T-helper 1 cell treated with Interleukin-12 subunit alpha and Interleukin-12 subunit beta and Interleukin-4 antibody, amounts not matched to agents 30 ng/mL and 1 ng/mL, for 36 hours (primary cell): ENCODE measurements around the gene TNK1. TPM values are rescaled to one million over a fixed set of nuclear protein-coding genes. Genes with fewer than 3 reads are reported as not detected.
"Not testable (repeated sequence)": the region's sequence is repeated elsewhere in the genome, so short reads cannot be mapped to it uniquely, and the experiment has no call there.

ENCODE experiments used
- intact Hi-C: fragments of 100-400 bp; cut with micrococcal nuclease; formaldehyde crosslinking; loops from one replicate; pipeline ENCODE4 v1.15.1; 2024
- total RNA-seq: library from RNA; stranded (reverse); gene quantifications from 2 replicates; pipeline ENCODE4 v1.2.3, GENCODE V29; 2022

Gene TNK1
- total RNA-seq: 1.1 and 1.4 TPM in 2 replicates

DNA sequence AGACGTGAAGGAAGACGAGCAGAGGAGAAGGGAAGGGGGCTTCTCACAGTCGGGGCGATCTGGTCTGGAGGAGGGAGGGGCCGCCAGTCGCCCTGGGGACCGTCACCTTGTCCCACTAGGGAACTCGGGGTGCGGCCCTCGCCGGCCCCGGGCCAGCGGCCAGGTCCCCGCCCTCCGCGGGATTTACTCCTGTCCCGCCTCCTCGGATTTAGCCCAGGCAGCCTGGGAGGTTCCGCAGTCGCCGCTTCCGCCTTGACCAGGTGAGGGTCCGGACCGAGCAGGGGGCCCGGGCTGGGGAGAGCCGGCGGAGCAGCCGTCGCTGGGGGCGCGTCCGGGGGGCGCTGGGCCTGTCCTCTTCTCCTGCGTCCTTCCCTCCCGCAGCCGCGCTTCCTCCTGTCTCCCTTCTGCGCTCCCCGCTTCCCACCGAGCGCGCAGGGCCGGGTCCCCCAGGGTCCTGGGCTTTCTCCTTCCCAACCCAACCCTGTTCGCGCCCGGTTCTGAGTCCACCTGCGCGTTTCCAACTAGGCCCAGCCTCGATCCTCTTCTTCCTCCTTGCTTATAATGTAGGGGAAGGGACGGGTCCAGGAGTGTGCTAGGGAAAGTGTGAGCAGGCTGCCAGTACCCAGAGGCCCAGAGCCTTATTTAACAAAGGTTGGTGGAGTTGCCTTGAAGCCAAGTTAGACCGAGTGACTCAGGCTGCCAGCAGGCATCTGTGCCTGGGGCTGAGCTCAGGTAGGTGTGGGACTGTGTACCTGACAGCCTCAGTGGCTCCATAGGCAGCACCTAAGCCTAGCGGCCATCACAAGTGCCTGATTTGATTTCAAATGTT is at the start of gene TNK1:
TSS of gene TNK1 (plus strand) at position 235 of the 829 bp plus-strand sequence. CDS start 1,838 bp downstream, outside the sequence.
- intact Hi-C loops: no loop called here

DNA sequence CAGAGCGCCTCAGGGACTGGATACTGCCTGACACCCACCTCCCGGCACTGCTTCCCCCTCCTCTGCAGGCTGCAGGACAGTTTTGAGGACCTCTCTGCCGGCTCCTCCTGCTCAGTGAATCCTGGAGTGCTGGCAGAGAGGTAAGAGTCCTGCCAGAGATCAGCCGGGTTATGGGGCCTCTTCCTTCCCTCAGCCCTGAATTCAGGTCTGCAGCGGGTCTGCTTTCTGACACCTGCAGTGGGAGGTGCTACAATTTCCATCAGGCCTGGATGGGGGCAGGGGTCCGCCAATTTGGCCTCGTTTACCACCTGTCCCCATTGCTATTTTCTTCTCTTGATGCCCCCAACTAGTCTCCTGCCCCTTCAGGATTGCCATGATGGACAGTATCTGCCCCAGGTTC is 48.8 kb upstream of the TNK1 start:
- intact Hi-C loops: no loop called here

DNA sequence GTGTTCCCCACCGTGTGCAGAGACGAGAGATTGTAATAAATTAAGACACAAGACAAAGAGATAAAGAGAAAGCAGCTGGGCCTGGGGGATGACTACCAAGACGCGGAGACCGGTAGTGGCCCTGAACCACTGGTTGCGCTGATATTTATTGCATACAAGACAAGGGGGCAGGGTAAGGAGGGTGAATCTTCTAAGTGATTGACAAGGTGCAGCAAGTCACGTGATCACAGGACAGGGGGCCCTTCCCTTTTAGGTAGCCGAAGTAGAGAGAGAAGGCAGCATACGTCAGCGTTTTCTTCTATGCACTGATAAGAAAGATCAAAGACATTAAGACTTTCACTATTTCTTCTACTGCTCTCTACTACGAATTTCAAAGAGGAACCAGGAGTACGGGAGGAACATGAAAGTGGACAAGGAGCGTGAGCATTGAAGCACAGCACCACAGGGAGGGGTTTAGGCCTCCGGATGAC is 48.3 kb upstream of the TNK1 start:
- intact Hi-C loops: not testable (repeated sequence)

DNA sequence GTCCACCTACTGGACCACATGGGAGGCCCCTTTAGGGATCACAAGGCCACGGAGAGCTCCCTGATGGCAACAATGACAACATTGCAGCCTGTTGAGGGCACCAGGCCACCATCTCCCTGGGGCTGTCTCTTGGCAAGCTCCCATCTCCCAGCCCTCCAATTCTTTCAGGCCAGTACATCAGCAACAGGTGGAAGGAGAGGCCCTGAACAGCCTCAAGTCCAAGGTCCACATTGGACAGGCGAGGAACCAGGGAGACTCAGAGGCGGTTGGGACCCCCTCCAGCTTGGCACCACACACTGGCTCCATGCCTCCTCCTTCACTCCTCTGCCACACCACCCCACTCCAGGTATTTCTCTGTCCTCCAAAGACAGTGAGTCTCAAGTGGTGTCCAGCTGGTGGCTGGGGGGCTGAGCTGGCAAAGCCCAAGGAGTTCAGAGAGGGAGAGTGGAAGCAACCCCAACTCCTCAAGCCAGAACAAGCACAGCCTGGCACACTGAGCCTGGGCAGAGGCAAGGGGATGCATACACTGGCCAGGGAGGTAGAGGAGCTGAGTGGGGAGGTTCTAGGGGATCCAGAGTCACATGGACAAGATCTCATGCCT is 45.9 kb upstream of the TNK1 start:
- intact Hi-C loops: no loop called here

DNA sequence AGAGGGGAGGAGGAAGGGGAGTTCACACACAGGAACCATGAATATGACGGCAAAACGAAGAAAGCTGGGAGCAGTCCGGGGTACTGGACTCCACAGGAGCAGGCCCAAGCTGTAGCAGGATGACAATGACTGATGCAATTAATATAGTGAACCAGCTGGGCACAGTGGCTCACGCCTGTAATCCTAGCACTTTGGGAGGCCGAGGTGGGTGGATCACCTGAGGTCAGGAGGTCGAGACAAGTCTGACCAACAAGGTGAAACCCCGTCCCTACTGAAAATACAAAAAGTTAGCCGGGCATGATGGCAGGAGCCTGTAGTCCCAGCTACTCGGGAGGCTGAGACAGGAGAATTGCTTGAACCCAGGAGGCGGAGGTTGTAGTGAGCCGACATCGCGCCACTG is 45.1 kb upstream of the TNK1 start:
- intact Hi-C loops: loop anchor here (1.0 to 2.0 kb wide), 6 partner anchors 10 to 119 kb away; partner anchors contain the start of genes TMEM256 and YBX2

DNA sequence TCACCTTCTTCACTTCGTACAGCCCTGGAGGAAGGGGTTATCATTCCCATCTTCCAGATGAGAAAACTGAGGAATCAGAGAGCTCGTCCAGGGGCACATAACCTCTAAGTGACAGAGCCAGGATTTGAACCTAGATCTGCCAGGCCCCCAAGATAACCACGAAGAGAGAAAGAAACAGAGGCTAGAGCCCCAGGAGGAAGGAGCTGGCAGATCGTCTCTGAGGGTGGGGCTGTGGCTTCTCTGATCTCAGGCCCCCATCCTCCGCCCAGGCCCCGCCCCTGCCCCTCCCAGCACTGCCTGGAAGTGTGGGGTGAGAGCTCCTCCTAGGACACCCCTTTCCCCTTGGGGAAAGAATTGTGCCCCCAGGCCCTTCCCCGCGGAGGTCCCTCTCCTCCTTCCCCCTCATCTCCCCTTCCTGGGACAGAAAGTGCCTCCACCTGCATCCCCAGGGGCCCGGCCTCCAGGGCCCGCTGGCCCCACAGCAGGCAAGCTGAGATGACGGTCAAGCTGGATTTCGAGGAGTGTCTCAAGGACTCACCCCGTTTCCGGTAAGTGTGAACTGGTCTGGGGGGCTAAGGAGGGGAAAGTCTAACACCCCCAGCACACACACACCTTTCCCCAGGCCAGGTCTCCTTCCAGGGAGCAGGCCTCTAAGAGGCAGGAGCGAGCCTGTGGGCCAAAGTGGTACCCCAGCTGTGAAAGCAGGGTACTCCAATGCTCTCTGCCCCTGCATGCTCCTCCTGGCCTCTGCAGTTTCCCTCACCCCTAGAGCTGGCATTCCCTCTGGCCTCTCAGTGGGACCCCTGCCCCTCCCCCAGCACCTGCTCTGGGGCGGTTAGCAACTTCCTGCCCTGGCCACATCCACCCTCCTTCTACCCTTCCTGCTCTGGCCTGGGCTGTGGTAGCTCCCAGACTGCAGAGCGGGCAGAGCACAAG is 44.4 kb upstream of the TNK1 start, which contains the start of gene ACAP1:
TSS of gene ACAP1 (plus strand) at position 290 of the 936 bp plus-strand sequence. CDS start at position 496, 206 bp downstream.
- intact Hi-C loops: loop anchor here (1.0 to 2.0 kb wide), 7 partner anchors 7 to 118 kb away; partner anchors contain the start of genes NEURL4, TMEM256 and YBX2

DNA sequence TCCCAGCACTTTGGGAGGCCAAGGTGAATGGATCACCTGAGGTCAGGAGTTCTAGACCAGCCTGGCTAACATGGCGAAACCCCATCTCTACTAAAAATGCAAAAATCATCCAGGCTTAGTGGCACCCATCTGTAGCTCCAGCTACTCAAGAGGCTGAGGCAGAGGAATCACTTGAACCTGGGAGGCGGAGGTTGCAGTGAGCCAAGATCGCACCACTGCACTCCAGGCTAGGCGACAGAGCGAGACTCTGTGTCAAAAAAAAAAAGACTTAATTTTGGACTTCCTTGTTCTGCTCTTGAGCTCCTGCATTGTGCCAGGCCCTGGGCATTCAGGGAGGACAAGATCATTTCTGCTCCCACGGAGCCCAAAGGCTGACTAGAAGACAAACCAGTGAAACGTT is 43.3 kb upstream of the TNK1 start:
- intact Hi-C loops: loop anchor here (1.0 to 2.0 kb wide), 2 partner anchors 8 to 117 kb away; partner anchors contain the start of gene NEURL4

DNA sequence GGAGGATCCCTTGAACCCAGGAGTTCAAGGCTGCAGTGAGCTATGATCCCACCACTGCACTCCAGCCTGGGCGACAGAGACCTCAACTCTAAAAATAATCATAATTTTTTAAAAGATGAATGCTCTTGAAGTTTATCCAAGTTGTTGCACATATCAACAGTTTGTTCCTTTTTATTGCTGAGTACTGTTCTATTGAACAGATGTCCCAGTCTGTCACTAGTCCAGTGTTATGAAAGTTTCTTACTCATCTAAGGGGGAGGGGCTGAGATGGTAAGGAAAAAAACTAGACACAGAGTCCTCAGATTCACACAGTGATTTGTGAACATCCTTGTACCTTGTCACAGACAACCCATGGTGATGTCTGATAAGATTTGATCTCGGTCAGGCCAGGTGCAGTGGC is 40.7 kb upstream of the TNK1 start:
- intact Hi-C loops: no loop called here

DNA sequence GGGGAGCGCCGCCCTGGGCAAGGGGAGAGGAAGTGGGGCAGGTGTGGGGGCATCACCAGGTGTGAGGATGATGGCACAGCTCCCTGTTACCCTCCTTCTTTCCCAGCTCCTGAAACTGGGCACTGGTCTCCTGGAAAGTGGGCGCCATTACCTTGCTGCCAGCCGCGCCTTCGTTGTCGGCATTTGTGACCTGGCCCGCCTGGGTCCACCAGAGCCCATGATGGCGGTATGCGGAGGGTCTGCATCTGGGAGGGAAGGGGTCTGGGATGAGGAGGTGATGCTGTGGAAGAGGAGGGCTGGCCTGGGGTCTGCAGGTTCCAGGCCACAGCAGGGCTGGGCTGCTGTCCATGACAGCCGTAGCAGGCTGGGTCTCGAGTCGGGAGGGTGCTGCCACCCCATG is 39.0 kb upstream of the TNK1 start:
- intact Hi-C loops: no loop called here

DNA sequence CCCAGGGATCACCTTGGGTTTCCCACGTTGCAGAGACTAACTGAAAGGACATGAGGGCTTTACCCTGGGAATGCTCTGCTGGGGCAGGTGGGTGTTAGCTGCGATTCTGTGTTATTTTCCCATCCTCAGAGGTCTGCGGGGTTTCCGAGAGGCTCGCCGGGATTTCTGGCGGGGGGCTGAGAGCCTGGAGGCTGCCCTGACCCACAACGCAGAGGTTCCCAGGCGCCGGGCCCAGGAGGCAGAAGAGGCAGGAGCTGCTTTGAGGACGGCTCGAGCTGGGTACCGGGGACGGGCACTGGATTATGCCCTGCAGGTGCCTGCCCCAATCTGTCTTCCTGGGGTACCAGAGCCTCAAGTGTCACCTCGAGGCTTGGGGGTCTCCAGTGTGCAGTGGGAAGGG is 37.6 kb upstream of the TNK1 start:
- intact Hi-C loops: no loop called here

DNA sequence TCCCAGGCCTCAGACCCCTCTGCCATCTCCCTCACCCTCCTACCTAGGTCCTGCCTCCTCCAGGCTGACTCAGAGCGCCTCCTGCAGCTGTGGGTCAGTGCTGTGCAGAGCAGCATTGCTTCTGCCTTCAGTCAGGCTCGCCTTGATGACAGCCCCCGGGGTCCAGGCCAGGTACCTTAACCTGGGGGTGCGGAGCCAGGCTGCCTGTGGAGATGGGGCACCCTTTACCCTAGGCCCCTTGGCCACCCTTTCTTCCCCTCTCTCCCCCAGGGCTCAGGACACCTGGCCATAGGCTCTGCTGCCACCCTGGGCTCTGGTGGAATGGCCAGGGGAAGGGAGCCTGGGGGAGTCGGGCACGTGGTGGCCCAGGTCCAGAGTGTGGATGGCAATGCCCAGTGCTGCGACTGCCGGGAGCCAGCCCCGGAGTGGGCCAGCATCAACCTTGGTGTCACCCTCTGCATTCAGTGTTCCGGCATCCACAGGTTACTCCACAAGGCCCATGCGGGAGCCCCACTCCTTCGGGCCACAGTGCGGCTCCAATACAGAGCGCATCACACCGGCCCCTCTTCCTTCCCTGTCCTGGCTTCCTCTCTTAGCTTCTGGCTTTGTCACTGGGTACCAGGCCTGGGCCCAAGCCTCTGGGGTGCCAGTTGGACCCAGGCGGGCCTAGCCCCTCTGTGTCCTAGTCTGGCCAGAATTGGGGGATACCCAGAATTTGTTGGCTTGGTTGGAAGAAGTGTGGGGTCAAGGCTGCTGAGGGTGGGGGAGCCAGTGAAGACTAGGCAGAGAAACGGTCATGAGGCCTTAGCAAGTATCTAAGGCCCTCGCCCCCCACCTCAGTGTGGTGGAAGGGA is 33.9 kb upstream of the TNK1 start:
- intact Hi-C loops: loop anchor here (1.0 kb wide), 1 partner anchor 67 kb away; no protein-coding TSS in a partner anchor

DNA sequence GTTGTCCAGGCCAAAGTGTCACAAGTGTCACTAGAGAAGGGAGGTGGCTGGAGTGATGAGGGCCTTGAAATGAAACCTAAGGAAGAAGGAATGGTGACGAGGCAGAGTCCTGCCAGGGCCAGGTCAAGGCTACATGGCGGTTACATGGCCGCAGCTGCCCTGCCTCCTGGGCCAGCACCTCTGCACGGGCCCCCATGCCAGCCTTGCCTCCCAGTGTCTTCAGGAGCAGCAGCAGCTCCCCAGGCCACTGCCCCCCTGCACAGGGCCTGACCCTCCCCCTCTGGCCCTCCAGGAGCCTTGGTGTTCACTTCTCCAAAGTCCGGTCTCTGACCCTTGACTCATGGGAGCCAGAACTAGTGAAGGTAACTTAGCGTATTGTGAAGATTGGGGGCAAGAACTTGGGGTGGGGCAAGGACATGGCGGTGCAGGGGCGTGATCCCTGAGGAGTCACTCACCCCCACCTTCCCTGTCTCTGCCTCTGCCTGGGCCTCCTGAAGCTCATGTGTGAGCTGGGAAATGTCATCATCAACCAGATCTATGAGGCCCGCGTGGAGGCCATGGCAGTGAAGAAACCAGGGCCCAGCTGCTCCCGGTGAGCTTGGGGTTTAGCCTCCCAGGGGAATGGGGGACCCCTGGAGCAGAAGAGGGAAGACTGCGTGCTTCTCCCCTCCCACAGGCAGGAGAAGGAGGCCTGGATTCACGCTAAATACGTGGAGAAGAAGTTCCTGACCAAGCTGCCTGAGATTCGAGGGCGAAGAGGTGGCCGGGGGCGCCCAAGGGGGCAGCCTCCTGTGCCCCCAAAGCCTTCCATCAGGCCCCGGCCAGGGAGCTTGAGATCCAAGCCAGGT is 33.0 kb upstream of the TNK1 start:
- intact Hi-C loops: no loop called here

DNA sequence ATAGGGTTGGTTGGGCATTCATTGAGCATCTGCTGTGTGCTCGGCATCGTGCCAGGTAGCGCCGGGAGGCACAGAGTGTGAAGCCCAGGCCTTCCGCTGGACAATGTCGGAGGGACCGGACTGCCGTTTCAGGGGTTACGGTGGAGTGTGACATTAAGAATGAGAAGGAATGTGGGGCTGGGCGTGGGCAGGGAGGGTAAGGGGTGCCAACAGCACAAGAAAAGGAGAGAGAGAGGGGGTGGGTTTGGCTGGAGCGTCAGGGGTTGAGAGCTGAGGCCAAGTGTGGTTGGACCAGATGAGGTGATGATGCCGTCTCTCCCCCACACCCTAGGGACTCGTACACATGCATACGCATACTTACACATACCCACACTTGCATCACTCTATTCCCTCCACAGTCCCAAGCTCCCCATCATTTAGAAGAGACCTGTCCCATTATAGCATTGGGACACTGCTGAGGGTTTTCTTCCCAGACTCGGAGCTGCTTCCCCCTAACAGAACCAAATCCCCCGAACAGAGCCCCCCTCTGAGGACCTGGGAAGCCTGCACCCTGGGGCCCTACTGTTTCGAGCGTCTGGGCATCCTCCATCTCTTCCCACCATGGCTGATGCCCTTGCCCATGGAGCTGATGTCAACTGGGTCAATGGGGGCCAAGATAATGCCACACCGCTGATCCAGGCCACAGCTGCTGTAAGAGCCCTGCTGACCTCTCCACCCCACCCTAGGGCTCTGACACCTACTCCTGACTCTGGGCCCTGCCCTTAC is 32.2 kb upstream of the TNK1 start:
- intact Hi-C loops: no loop called here

DNA sequence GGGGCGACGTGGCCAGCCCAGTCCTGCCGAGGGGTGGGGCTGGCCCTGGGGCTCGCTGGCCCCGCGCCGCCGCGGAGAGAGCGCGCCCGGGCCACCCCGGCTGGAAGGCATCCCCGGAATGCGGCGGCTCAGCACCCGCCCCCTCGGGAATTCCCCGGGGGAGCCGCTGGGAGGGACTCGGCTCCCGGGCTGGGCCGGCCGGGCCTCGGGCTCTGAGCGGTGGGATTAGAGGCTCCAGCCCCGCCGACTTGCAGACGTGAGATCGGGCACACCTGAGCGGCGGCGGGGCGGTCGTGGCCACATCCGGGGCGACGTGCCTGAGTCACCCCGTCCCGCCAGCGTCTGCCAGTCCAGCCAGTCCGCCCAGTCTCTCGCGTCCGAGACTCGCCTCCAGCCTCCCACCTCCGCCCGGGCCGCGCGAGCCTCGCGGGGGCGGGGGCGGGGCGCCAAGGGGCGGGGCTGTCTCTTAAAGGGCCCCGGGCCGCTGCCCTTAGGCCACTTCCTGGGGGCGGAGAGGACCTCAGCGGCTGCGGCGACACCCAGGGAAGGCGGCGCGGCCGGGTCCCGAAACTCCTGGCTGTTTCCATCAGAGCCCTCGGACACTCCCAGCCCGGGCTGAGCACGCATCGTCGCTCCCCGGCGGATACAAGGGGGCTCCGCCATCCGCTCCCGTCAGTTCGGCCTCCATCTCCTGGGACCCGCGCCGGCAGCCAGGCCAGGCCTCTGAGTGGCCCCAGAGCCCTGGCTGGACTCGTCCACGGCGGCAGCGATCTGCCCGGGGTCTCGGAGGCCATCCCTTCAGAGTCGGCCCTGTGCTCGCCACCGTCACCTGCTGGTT is 29.0 kb upstream of the TNK1 start, which contains the start of gene KCTD11:
TSS of gene KCTD11 (plus strand) at position 498 of the 838 bp plus-strand sequence.
- intact Hi-C loops: loop anchor here (1.0 to 2.0 kb wide), 7 partner anchors 16 to 306 kb away; partner anchors contain the start of genes ACAP1, EIF5A, POLR2A and TMEM102

DNA sequence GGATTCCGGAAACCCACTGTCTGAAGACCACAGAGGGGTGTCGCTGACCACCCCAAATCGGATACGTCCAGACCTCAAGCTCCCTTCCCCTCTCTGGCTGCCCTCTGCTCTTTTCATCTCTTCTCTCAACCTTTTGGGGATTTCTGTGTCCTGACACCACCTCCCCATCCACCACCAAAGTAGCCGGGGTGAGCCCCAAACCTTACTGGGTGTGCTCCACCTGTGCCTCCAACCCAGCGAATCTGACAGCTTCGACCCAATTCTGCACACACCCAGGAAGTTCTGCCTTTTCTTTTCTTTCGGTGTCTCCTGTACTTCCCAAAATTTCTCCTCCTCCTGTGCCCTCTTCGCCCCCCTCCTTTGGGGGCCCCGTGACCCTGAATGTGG is 28.4 kb upstream of the TNK1 start:
- intact Hi-C loops: loop anchor here (1.0 kb wide), 2 partner anchors 83 to 132 kb away; partner anchors contain the start of genes POLR2A and TMEM102

DNA sequence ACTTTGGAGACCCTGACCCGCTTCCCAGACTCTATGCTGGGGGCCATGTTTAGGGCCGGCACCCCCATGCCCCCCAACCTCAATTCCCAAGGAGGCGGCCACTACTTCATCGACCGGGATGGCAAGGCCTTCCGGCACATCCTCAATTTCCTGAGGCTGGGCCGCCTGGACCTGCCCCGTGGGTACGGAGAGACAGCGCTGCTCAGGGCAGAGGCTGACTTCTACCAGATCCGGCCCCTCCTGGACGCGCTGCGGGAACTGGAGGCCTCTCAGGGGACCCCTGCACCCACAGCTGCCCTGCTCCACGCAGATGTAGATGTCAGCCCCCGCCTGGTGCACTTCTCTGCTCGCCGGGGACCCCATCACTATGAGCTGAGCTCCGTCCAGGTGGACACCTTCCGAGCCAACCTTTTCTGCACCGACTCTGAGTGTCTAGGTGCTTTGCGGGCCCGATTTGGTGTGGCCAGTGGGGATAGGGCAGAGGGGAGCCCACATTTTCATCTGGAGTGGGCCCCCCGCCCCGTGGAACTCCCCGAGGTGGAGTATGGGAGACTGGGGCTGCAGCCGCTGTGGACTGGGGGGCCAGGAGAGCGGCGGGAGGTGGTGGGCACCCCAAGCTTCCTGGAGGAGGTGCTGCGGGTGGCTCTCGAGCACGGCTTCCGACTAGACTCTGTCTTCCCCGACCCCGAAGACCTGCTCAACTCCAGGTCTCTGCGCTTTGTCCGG is 27.8 kb upstream of the TNK1 start:
- intact Hi-C loops: loop anchor here (1.0 kb wide), 2 partner anchors 82 to 131 kb away; partner anchors contain the start of genes POLR2A and TMEM102
